Body of pancreas (tissue), 4 donors: ENCODE measurements around the gene MBTPS1.

Experiments used
- CTCF ChIP-seq, 7 experiments: fragments of 450-650 bp in 4 of 7; fragments of 200-600 bp in 3 of 7; sonication (generic) in 3 of 7; IDR thresholded peaks; one replicate each; pipeline ENCODE4 v1.5.1; 2016 to 2019; ENCODE audit warnings: antibody characterized with exemption in 7 of 7
- POLR2A ChIP-seq, 3 donors: fragments of 450-650 bp; IDR thresholded peaks; one replicate each; pipeline ENCODE4 v1.6.1; 2016; ENCODE audit warnings: antibody characterized with exemption in 3 of 3, mild to moderate bottlenecking in 2 of 3

DNA sequence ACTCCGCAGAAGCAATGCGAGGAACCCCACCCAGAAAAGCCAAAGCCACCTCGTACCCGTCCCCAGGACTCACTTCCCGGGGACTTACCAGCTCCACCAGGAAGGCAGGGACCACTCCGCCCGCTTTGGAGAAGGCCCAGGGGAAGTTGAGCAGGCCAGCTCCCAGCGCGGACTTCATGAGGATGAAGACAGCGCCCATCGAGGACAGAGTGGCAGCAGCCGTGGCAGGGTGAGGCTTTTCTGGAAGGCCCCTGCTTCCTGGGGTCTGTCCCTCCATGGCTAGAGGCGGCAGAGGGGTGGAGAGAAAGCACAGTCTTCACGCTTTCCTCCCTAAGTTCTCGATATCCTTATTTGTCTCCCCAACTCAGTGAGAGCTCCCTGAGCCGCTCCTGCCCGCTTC lies 74.9 kb downstream of the MBTPS1 start:
- TF ChIP-seq CTCF (IDR thresholded peaks at IDR 0.05) (no peak), POLR2A (IDR thresholded peaks at IDR 0.05) (no peak)
